ENCODE measurements around the gene TRERF1.

GRCh38 chr6:42331019-42331418, 120.7 kb downstream of the TRERF1 start:
- TF ChIP-seq CTCF (IDR thresholded peaks at IDR 0.05; ENCODE audit: low read length) (no peak), EZH2 (optimal IDR thresholded peaks at IDR 0.05; ENCODE audit: low read depth, low read length) (no peak)

Data from MM.1S (cell line).